ENCODE data around the gene MEGF11. TPM values are rescaled to one million over a fixed set of nuclear protein-coding genes. Genes with fewer than 3 reads are reported as not detected.

MEGF11 gene
- total RNA-seq, 2 donors from 2014 or later: not detected

DNA sequence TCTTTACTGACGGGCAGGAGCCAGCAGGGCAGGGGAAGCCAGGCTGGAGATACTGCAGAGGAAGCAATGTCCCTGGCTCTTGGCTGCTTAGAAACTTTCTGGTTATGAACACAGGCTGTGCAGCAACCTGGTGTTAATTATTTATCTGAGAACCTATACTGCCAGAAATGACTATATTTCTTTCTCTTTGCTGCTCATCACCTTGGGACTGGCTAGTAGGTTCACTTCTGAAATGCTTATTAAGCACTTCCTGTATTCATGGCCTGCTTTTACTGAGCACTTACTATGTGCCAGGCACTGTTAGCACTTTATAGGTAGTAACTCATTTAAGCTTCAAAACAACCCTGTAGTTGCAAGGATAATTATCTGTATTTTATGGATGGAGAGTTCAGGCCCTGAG, 326.7 kb downstream of the MEGF11 start:
- no peak for DNase-seq
- Histone ChIP-seq H3K4me3 (no peak overlapping the region), H3K27me3 (no peaks in the 10 kb centered on the region), H3K4me1 (no peaks in the 10 kb centered on the region), H3K36me3 (no peaks in the 10 kb centered on the region), H3K27ac (no peak overlapping the region), H3K9me3 (no peaks in the 10 kb centered on the region), H3K9ac (ENCODE audit: low read depth in 2 of 2, low read length in 2 of 2) (no peak overlapping the region)
- TF ChIP-seq CTCF (IDR thresholded peaks at IDR 0.05): no peak
- intact Hi-C loops (cut with DNase I): no loop called here

GRCh38 chr15:65926459-65926858, 327.1 kb downstream of the MEGF11 start:
- intact Hi-C loops (cut with DNase I): no loop called here
- H3K27ac ChIP-seq: no peak overlapping the region
- TF ChIP-seq CTCF (IDR thresholded peaks at IDR 0.05): no peak
- DNase-seq: no peak
- H3K36me3 ChIP-seq: no peaks in the 10 kb centered on the region
- H3K4me3 ChIP-seq: no peak overlapping the region
- no peaks in the 10 kb centered on the region for H3K27me3 ChIP-seq
- no peaks in the 10 kb centered on the region for H3K9me3 ChIP-seq
- no peak overlapping the region for H3K9ac ChIP-seq (ENCODE audit: low read depth in 2 of 2, low read length in 2 of 2)
- no peaks in the 10 kb centered on the region for H3K4me1 ChIP-seq

DNA sequence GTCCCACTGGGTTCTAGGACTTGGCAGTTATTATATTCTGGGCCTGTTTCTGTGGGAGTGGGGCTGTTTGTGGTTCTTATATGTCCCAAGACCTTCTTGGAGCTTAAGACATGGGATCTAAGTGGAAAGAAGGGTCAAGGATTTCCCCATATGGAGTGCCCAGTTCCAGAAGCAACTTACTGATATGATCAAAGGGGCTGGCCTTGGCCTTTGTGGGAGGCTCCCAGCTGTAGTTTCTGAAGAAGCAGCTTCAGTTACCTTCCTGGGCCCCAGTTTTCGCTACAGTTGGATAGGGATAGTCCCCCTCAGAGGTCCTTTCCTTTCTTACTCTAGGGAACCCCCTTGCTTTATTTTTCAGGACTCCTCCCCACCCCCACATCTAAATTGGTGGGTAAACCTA, 328.2 kb downstream of the MEGF11 start:
- Histone ChIP-seq H3K27me3 (no peaks in the 10 kb centered on the region), H3K4me3 (no peak overlapping the region), H3K9ac (ENCODE audit: low read depth in 2 of 2, low read length in 2 of 2) (no peak overlapping the region), H3K27ac (no peak overlapping the region), H3K9me3 (no peaks in the 10 kb centered on the region), H3K36me3 (no peaks in the 10 kb centered on the region), H3K4me1 (no peaks in the 10 kb centered on the region)
- intact Hi-C loops (cut with DNase I): no loop called here
- TF ChIP-seq CTCF (IDR thresholded peaks at IDR 0.05): no peak
- DNase-seq: no peak

- no peak for DNase-seq
- no peaks in the 10 kb centered on the region for H3K4me1 ChIP-seq
- H3K27ac ChIP-seq: no peak overlapping the region
- H3K4me3 ChIP-seq: no peak overlapping the region
- no peaks in the 10 kb centered on the region for H3K9me3 ChIP-seq
- no peak overlapping the region for H3K9ac ChIP-seq (ENCODE audit: low read depth in 2 of 2, low read length in 2 of 2)
- no peaks in the 10 kb centered on the region for H3K36me3 ChIP-seq
- intact Hi-C loops (cut with DNase I): no loop called here
- no peaks in the 10 kb centered on the region for H3K27me3 ChIP-seq
- no peak for TF ChIP-seq CTCF (IDR thresholded peaks at IDR 0.05)
Observed at GRCh38 chr15:65924004-65924403, 329.5 kb downstream of the MEGF11 start.

DNA sequence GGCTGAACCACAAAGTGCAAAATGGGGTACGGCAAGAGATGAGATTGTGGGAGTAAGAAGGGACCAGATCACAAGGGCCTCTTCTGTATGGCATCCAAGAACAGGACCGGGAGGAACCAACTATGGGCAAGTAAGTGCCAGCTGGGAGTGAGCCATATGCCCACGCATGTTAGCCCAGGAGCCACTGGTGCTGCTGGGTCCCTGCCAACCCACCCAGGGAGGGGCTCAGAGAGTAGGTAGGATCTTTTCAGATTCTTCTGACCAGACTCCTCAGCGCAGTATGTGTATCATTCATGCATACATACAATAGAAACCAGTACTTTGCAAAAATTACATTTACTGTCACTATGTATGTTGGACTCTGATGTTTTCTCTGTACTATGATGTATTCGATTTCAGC, 330.3 kb downstream of the MEGF11 start:
- H3K4me1 ChIP-seq: no peaks in the 10 kb centered on the region
- no peaks in the 10 kb centered on the region for H3K9me3 ChIP-seq
- no peaks in the 10 kb centered on the region for H3K36me3 ChIP-seq
- TF ChIP-seq CTCF (IDR thresholded peaks at IDR 0.05): no peak
- no peak for DNase-seq
- H3K27me3 ChIP-seq: no peaks in the 10 kb centered on the region
- no peak overlapping the region for H3K9ac ChIP-seq (ENCODE audit: low read depth in 2 of 2, low read length in 2 of 2)
- no peak overlapping the region for H3K27ac ChIP-seq
- intact Hi-C loops (cut with DNase I): no loop called here
- H3K4me3 ChIP-seq: no peak overlapping the region

- intact Hi-C loops (cut with DNase I): no loop called here
- Histone ChIP-seq H3K27me3 (no peaks in the 10 kb centered on the region), H3K9ac (ENCODE audit: low read depth in 2 of 2, low read length in 2 of 2) (no peak overlapping the region), H3K4me1 (no peaks in the 10 kb centered on the region), H3K36me3 (no peaks in the 10 kb centered on the region), H3K9me3 (no peaks in the 10 kb centered on the region), H3K27ac (no peak overlapping the region), H3K4me3 (no peak overlapping the region)
- TF ChIP-seq CTCF (IDR thresholded peaks at IDR 0.05): no peak
- no peak for DNase-seq
Observed at GRCh38 chr15:65922621-65923020, 330.9 kb downstream of the MEGF11 start.
